H1 (cell line): ENCODE measurements around the gene SRGAP3. TPM values are rescaled to one million over a fixed set of nuclear protein-coding genes. Genes with fewer than 3 reads are reported as not detected.

Experiments used
- CTCF ChIA-PET: fragments of 300-600 bp; sonication (Branson Sonifier 250); formaldehyde crosslinking; loops from one replicate; lab custom pipeline; 2021; ENCODE audit not compliant: partially characterized antibody; lab: Charles Lee
- POLR2A ChIA-PET: fragments of 300-600 bp; sonication (Branson Sonifier 250); formaldehyde crosslinking; loops from one replicate; lab custom pipeline; 2021; ENCODE audit warnings: inconsistent platforms; ENCODE audit not compliant: partially characterized antibody; lab: Charles Lee
- DNase-seq, 2 experiments: peaks; one replicate each; pipeline versions ENCODE4 v3.0.0 to v3.0.0-alpha.2; 2010 to 2022; ENCODE audit warnings: low spot score in 2 of 2, low read depth in 1 of 2, mixed read lengths in 1 of 2
- FAIRE-seq: peaks from 2 replicates; lab custom pipeline; 2011; peaks lifted over from hg19 to GRCh38; lab: Jason Lieb, UNC
- H2AFZ ChIP-seq: 2 replicates; pipeline ENCODE4 v1.8.1; 2012; ENCODE audit warnings: low read length, inconsistent platforms
- H2AK5ac ChIP-seq: 2 replicates; pipeline ENCODE4 v1.6.1; 2013; ENCODE audit warnings: low read depth, low read length
- H2BK120ac ChIP-seq: replicated peaks from 2 replicates; pipeline ENCODE3; 2013; ENCODE audit warnings: low read depth, low read length, inconsistent platforms
- H2BK12ac ChIP-seq: 2 replicates; pipeline ENCODE4 v1.6.1; 2013; ENCODE audit warnings: low read depth, low read length
- H2BK15ac ChIP-seq: 2 replicates; pipeline ENCODE4 v1.6.1; 2013; ENCODE audit warnings: low read length
- H2BK20ac ChIP-seq: 2 replicates; pipeline ENCODE4 v1.6.1; 2013; ENCODE audit warnings: low read length
- H2BK5ac ChIP-seq: 2 replicates; pipeline ENCODE4 v1.6.1; 2013; ENCODE audit warnings: low read depth, low read length
- H3K14ac ChIP-seq: 2 replicates; pipeline ENCODE4 v1.6.1; 2013; ENCODE audit warnings: inconsistent platforms; ENCODE audit not compliant: insufficient read length
- H3K18ac ChIP-seq: 2 replicates; pipeline ENCODE4 v1.6.1; 2013; ENCODE audit warnings: low read length; ENCODE audit errors: extremely low read depth
- H3K23ac ChIP-seq: 2 replicates; pipeline ENCODE4 v1.6.1; 2013; ENCODE audit warnings: inconsistent platforms; ENCODE audit not compliant: insufficient read length
- H3K23me2 ChIP-seq: 2 replicates; pipeline ENCODE4 v1.6.1; 2013; ENCODE audit warnings: low read depth, low read length
- H3K27ac ChIP-seq: 2 replicates; pipeline ENCODE4 v1.6.1; 2011; ENCODE audit warnings: low read depth, low read length, inconsistent platforms
- H3K27me3 ChIP-seq, 4 experiments: replicated peaks in 1 of 4; 1 replicate in 1 of 4; 2 replicates in 3 of 4; pipeline versions ENCODE4 v1.6.1 to v1.8.1; 2011 to 2013; ENCODE audit warnings: low read length in 3 of 4, mild to moderate bottlenecking in 3 of 4, inconsistent platforms in 2 of 4, mixed read lengths in 2 of 4, moderate library complexity in 1 of 4; ENCODE audit not compliant: control insufficient read depth in 3 of 4, insufficient read depth in 3 of 4; ENCODE audit errors: extremely low read depth in 1 of 4
- H3K36me3 ChIP-seq, 4 experiments: 2 replicates each; pipeline versions ENCODE4 v1.6.1 to v1.8.1; 2011 to 2013; ENCODE audit warnings: mild to moderate bottlenecking in 4 of 4, low read length in 3 of 4, moderate library complexity in 2 of 4, control low read depth in 1 of 4, inconsistent platforms in 1 of 4; ENCODE audit not compliant: insufficient read depth in 4 of 4, control insufficient read depth in 2 of 4
- H3K4ac ChIP-seq: replicated peaks from 2 replicates; pipeline ENCODE3; 2013; ENCODE audit warnings: low read length, low read depth, mixed read lengths, inconsistent platforms; ENCODE audit not compliant: insufficient read length
- H3K4me1 ChIP-seq, 4 experiments: replicated peaks in 1 of 4; 1 replicate in 1 of 4; 2 replicates in 3 of 4; pipeline versions ENCODE4 v1.6.1 to v1.8.1; 2011 to 2013; ENCODE audit warnings: low read length in 3 of 4, inconsistent platforms in 2 of 4, mixed read lengths in 1 of 4; ENCODE audit not compliant: insufficient read depth in 4 of 4, control insufficient read depth in 3 of 4
- H3K4me2 ChIP-seq, 2 experiments: 2 replicates each; pipeline versions ENCODE4 v1.6.1 to v1.8.1; 2011 to 2013; ENCODE audit warnings: low read depth in 2 of 2, low read length in 2 of 2, control low read depth in 1 of 2, inconsistent platforms in 1 of 2, mild to moderate bottlenecking in 1 of 2; ENCODE audit not compliant: insufficient read depth in 1 of 2
- H3K4me3 ChIP-seq, 4 experiments: fragments of 200-600, 300-600 bp in 1 of 4; sonication (generic), shearing (Covaris generic), sonication (Bioruptor Twin) in 1 of 4; 2 replicates each; pipeline versions ENCODE4 v1.5.1 to v1.8.1; 2011 to 2016; ENCODE audit warnings: low read length in 4 of 4, low read depth in 3 of 4, control low read depth in 2 of 4, inconsistent platforms in 2 of 4, mild to moderate bottlenecking in 2 of 4, mixed read lengths in 1 of 4, moderate library complexity in 1 of 4; ENCODE audit not compliant: insufficient read depth in 2 of 4; ENCODE audit errors: extremely low read depth in 1 of 4
- H3K56ac ChIP-seq: replicated peaks from 2 replicates; pipeline ENCODE3; 2013; ENCODE audit warnings: low read depth, mild to moderate bottlenecking, mixed read lengths, low read length, inconsistent platforms; ENCODE audit not compliant: insufficient read length
- H3K79me1 ChIP-seq: 2 replicates; pipeline ENCODE4 v1.6.1; 2013; ENCODE audit warnings: low read depth, low read length, control low read depth
- H3K79me2 ChIP-seq, 2 experiments: 2 replicates each; pipeline versions ENCODE4 v1.6.1 to v1.8.1; 2012 to 2013; ENCODE audit warnings: low read length in 2 of 2, mild to moderate bottlenecking in 2 of 2, inconsistent platforms in 1 of 2; ENCODE audit not compliant: insufficient read depth in 2 of 2, control insufficient read depth in 1 of 2
- H3K9ac ChIP-seq, 4 experiments: replicated peaks in 1 of 4; 1 replicate in 1 of 4; 2 replicates in 3 of 4; pipeline versions ENCODE4 v1.6.1 to v1.8.1; 2011 to 2013; ENCODE audit warnings: low read depth in 3 of 4, low read length in 3 of 4, control low read depth in 2 of 4, mild to moderate bottlenecking in 2 of 4, moderate library complexity in 2 of 4, inconsistent platforms in 1 of 4; ENCODE audit errors: extremely low read depth in 1 of 4
- H3K9me3 ChIP-seq, 2 experiments: 2 replicates each; pipeline versions ENCODE4 v1.6.1 to v1.8.1; 2012 to 2013; ENCODE audit warnings: mild to moderate bottlenecking in 2 of 2, moderate library complexity in 2 of 2, control low read depth in 1 of 2, inconsistent platforms in 1 of 2, low read depth in 1 of 2, low read length in 1 of 2, mixed read lengths in 1 of 2; ENCODE audit not compliant: insufficient read depth in 2 of 2
- H4K20me1 ChIP-seq, 2 experiments: replicated peaks in 1 of 2; 2 replicates each; pipeline versions ENCODE3 to v1.8.1; 2011 to 2013; ENCODE audit warnings: inconsistent platforms in 2 of 2, low read length in 2 of 2, mild to moderate bottlenecking in 1 of 2; ENCODE audit not compliant: insufficient read depth in 2 of 2, control insufficient read depth in 1 of 2
- H4K5ac ChIP-seq: 2 replicates; pipeline ENCODE4 v1.6.1; 2013; ENCODE audit warnings: low read length, low read depth, mixed read lengths, inconsistent platforms; ENCODE audit not compliant: insufficient read length
- H4K8ac ChIP-seq: 2 replicates; pipeline ENCODE4 v1.8.0; 2013; ENCODE audit warnings: mild to moderate bottlenecking, moderate library complexity, low read length, inconsistent platforms; ENCODE audit not compliant: insufficient read depth; ENCODE audit errors: extremely low read depth
- H4K91ac ChIP-seq: replicated peaks from 2 replicates; pipeline ENCODE3; 2013; ENCODE audit warnings: low read length, mixed read lengths, inconsistent platforms; ENCODE audit not compliant: insufficient read length
- CEBPB ChIP-seq: IDR thresholded peaks from 2 replicates; pipeline ENCODE4 v1.6.1; 2012; ENCODE audit warnings: low read depth, low read length
- TAF7 ChIP-seq: optimal IDR thresholded peaks from 2 replicates; pipeline ENCODE3; 2011; ENCODE audit warnings: low read depth, mild to moderate bottlenecking, inconsistent platforms, low read length, moderate library complexity, borderline replicate concordance
- TCF12 ChIP-seq: IDR thresholded peaks from 2 replicates; pipeline ENCODE4 v1.6.1; 2011; ENCODE audit warnings: low read depth, mild to moderate bottlenecking, low read length
- USF2 ChIP-seq: IDR thresholded peaks from 2 replicates; pipeline ENCODE4 v1.6.1; 2011; ENCODE audit warnings: low read length, improper control_type of control experiment
- WGBS, 2 experiments: shearing (Covaris generic) in 1 of 2; methylation state at CpG; one replicate each; pipeline versions ENCODE4 v1.1.6 to v1.1.7; 2013 to 2015; ENCODE audit warnings: low lambda C conversion rate in 2 of 2, mixed read lengths in 2 of 2, inconsistent platforms in 1 of 2, low coverage in 1 of 2, missing lambda C conversion rate in 1 of 2; ENCODE audit not compliant: insufficient replicate concordance in 2 of 2, insufficient coverage in 1 of 2, insufficient read length in 1 of 2; ENCODE audit errors: extremely low coverage in 1 of 2, missing lambda C conversion rate in 1 of 2; 5-methylcytosine and 5-hydroxymethylcytosine counted together
- polyA plus RNA-seq, 7 experiments: library from polyadenylated mRNA; depleted of rRNA in 3 of 7; stranded (reverse) in 5 of 7; unstranded in 2 of 7; fragments of >200 nt in 5 of 7; fragments of 200-250 nt in 2 of 7; gene quantifications; 1 replicate in 5 of 7; 2 replicates in 1 of 7; 4 replicates in 1 of 7; pipeline versions ENCODE4 v1.2.1 to v1.2.3, GENCODE V29; 2011 to 2013; ENCODE audit warnings: missing spikeins in 2 of 7, mixed read lengths in 2 of 7
- total RNA-seq: library from RNA; stranded (reverse); fragmentation: NEBNext Ultra II Directional; extraction: Animal tissue kit (Norgen Biotek cat#: 25700); gene quantifications from 2 replicates; pipeline ENCODE4 v1.2.1, GENCODE V29; 2021

SRGAP3 gene
- total and polyA plus RNA-seq, 2 of the 8 experiments (the other 6 are each of a cell fraction or from before 2014, with no cell fraction given), result 5.8 to 11.4 TPM

- Histone ChIP-seq H2BK20ac (no peak overlapping the region), H3K9ac (no peak overlapping the region; a peak in 1 of 7 replicates), H3K9me3 (no peaks in the 10 kb centered on the region), H3K56ac (no peak overlapping the region), H4K20me1 (no peaks in the 10 kb centered on the region), H3K23ac (no peak overlapping the region), H3K27me3 (no peaks in the 10 kb centered on the region), H2BK120ac (no peak overlapping the region), H3K14ac (no peak overlapping the region), H4K91ac (no peak overlapping the region), H3K4me3 (no peak overlapping the region), H3K4me1 (peaks cover 0 to 9% (median 5%) of the 10 kb centered on the region in 4 experiments; a peak in 5 of 7 replicates), H3K79me1 (no peaks in the 10 kb centered on the region), H2BK15ac (no peak overlapping the region), H3K36me3 (no peaks in the 10 kb centered on the region), H3K18ac (no peak overlapping the region), H2BK5ac (no peak overlapping the region), H3K27ac (no peak overlapping the region), H3K23me2 (no peaks in the 10 kb centered on the region; the same call in 1 of the 2 replicates), H3K4me2 (no peak overlapping the region), H2BK12ac (no peak overlapping the region), H2AFZ (no peak overlapping the region), H3K4ac (no peak overlapping the region), H2AK5ac (no peak overlapping the region), H4K5ac (no peak overlapping the region), H3K79me2 (no peaks in the 10 kb centered on the region), H4K8ac (no peak overlapping the region)
- ChIA-PET POLR2A (no interaction called here), CTCF (interaction anchor here (0.9 to 3.0 kb wide), 4 partner anchors 23 to 40 kb away, joined by 3 to 21 read pairs (median 9); no protein-coding TSS in a partner anchor)
- FAIRE-seq (no peak), DNase-seq (no peak)
- 93% methylated on average over 5 of the region's 5 CpGs; no CpG with 5 or more reads in 1 of the 2 experiments for whole genome bisulfite sequencing, 2 experiments
- TF ChIP-seq USF2 (no peak), CEBPB (no peak), TCF12 (no peak), TAF7 (no peak)
Measured at GRCh38 chr3:9019259-9019961, 230.0 kb downstream of the SRGAP3 start.
